Left ventricle myocardium inferior (tissue), 1 donor: Measurements from ENCODE around the gene ELMOD3. TPM values are rescaled to one million over a fixed set of nuclear protein-coding genes. Genes with fewer than 3 reads are reported as not detected.
A peak's percentile ranks its signal among the peaks of the same experiment; 100 is the strongest.
"Not testable (repeated sequence)": the region's sequence is repeated elsewhere in the genome, so short reads cannot be mapped to it uniquely, and the experiment has no call there.

Experiments
- DNase-seq: peaks from one replicate; pipeline ENCODE4 v3.0.0-alpha.2; 2020
- H3K27ac ChIP-seq: fragments of 200-600 bp; replicated peaks from 2 replicates; pipeline ENCODE4 v1.8.0; 2021
- H3K27me3 ChIP-seq: fragments of 200-600 bp; 2 replicates; pipeline ENCODE4 v1.8.0; 2021; ENCODE audit warnings: low read depth
- H3K36me3 ChIP-seq: fragments of 200-600 bp; 2 replicates; pipeline ENCODE4 v1.8.0; 2021
- H3K4me1 ChIP-seq: fragments of 200-600 bp; 2 replicates; pipeline ENCODE4 v1.8.0; 2021
- H3K4me3 ChIP-seq: fragments of 200-600 bp; 2 replicates; pipeline ENCODE4 v1.8.0; 2021; ENCODE audit warnings: mild to moderate bottlenecking, moderate library complexity
- H3K9me3 ChIP-seq: fragments of 200-600 bp; replicated peaks from 2 replicates; pipeline ENCODE4 v1.8.0; 2021
- intact Hi-C: fragments of 100-400 bp; cut with micrococcal nuclease; formaldehyde crosslinking; loops from one replicate; pipeline ENCODE4 v1.11.0; 2022
- total RNA-seq: library from RNA; stranded (reverse); fragmentation: NEBNext Ultra II Directional; extraction: Animal tissue kit (Norgen Biotek cat#: 25700); gene quantifications from one replicate; pipeline ENCODE4 v1.2.1, GENCODE V29; 2021
- TF ChIP-seq, protein P1 (sequence below): fragments of 200-600 bp; IDR thresholded peaks from 2 replicates; pipeline ENCODE4 v1.8.0; 2021; ENCODE audit warnings: antibody characterized with exemption, mild to moderate bottlenecking, borderline replicate concordance
- donor health status: DM: no; HTN: yes; CAD: no; lungs with severe emphysema.

The ELMOD3 gene
- total RNA-seq, 1 donor from 2014 or later: 10.6 TPM

DNA sequence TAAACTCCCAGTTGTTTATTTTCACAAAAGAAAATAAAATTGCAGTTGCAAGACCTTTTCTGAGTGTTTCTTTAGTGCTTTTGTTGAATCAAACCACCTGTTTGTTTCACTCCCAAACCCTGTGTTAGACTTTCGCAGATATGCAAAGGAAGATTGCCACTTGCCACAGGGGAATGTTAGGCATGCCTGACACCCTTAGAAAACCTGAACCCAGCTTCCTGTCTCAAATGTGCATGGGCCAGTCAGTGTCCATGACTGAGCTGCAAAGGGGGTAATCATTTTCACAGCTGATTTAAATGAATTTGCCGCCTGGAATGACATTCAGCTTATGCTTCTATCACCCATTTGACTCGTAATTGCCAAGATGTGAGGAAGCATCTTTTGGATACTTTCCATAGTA is 44.2 kb upstream of the ELMOD3 start:
- Histone ChIP-seq H3K36me3 (peaks cover 40% of the 10 kb centered on the region), H3K4me1 (peaks cover 45% of the 10 kb centered on the region), H3K27me3 (no peaks in the 10 kb centered on the region), H3K9me3 (no peaks in the 10 kb centered on the region), H3K27ac (no peak overlapping the region), H3K4me3 (no peak overlapping the region)
- TF ChIP-seq, protein P1, sequence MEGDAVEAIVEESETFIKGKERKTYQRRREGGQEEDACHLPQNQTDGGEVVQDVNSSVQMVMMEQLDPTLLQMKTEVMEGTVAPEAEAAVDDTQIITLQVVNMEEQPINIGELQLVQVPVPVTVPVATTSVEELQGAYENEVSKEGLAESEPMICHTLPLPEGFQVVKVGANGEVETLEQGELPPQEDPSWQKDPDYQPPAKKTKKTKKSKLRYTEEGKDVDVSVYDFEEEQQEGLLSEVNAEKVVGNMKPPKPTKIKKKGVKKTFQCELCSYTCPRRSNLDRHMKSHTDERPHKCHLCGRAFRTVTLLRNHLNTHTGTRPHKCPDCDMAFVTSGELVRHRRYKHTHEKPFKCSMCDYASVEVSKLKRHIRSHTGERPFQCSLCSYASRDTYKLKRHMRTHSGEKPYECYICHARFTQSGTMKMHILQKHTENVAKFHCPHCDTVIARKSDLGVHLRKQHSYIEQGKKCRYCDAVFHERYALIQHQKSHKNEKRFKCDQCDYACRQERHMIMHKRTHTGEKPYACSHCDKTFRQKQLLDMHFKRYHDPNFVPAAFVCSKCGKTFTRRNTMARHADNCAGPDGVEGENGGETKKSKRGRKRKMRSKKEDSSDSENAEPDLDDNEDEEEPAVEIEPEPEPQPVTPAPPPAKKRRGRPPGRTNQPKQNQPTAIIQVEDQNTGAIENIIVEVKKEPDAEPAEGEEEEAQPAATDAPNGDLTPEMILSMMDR: no peak
- intact Hi-C loops: no loop called here
- no peak for DNase-seq

DNA sequence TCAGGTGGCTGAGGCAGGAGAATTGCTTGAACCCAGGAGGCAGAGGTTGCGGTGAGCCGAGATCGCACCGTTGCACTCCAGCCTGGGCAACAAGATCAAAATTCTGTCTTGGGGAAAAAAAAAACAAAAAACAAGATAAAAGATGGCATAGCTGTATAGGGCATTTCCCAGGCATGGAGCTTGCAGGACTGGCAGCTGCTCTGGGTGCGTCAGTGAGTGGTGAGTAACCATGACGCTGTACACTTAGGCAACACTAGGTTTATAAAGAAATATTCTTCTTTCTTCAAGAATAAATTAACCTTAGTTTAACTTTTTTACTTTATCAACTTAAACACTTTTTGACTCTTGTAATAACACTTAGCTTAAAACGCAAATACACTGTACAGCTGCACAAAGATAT is 42.2 kb upstream of the ELMOD3 start:
- Histone ChIP-seq H3K4me1 (peaks cover 37% of the 10 kb centered on the region), H3K27me3 (no peaks in the 10 kb centered on the region), H3K36me3 (peaks cover 40% of the 10 kb centered on the region), H3K9me3 (no peaks in the 10 kb centered on the region), H3K4me3 (no peak overlapping the region), H3K27ac (no peak overlapping the region)
- intact Hi-C loops: no loop called here
- TF ChIP-seq, protein P1: no peak
- no peak for DNase-seq

- Histone ChIP-seq H3K27me3 (no peaks in the 10 kb centered on the region), H3K36me3 (peaks cover 51% of the 10 kb centered on the region), H3K4me3 (no peak overlapping the region), H3K9me3 (no peaks in the 10 kb centered on the region), H3K27ac (peak overlapping the region; percentile 33), H3K4me1 (peaks cover 26% of the 10 kb centered on the region)
- DNase-seq: no peak
- intact Hi-C loops: no loop called here
- TF ChIP-seq, protein P1: no peak
These were observed 39.7 kb upstream of the ELMOD3 start for GRCh38 chr2:85314884-85315242.

DNA sequence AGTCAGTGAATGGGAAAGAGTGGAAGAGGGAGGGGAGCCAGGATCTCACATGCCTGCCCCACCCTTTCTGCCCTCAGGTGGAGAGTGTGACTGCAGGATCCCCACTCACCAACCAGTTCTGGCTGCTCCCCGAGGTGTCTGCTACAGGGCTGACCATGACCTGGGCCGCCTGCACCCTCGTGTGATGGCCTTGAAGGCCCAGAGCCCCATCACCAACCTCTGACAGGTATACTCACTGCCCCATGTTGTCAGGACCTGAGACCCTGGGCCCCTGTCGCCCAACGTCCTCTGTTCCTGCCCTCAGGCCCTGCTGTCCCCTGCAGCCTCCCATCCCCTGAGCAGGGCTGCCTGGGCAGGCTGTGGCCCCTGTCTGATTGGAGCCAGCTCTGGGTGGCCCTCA is 38.6 kb upstream of the ELMOD3 start:
- Histone ChIP-seq H3K4me1 (peaks cover 28% of the 10 kb centered on the region), H3K36me3 (peaks cover 62% of the 10 kb centered on the region)
- DNase-seq, intact Hi-C loops, H3K9me3 ChIP-seq, H3K27ac ChIP-seq, H3K27me3 ChIP-seq, H3K4me3 ChIP-seq: not testable (repeated sequence)

GRCh38 chr2:85318222-85319074 is 36.1 kb upstream of the ELMOD3 start:
- peaks cover 50% of the 10 kb centered on the region for H3K4me1 ChIP-seq
- no peak for DNase-seq
- no peak overlapping the region for H3K27ac ChIP-seq

DNA sequence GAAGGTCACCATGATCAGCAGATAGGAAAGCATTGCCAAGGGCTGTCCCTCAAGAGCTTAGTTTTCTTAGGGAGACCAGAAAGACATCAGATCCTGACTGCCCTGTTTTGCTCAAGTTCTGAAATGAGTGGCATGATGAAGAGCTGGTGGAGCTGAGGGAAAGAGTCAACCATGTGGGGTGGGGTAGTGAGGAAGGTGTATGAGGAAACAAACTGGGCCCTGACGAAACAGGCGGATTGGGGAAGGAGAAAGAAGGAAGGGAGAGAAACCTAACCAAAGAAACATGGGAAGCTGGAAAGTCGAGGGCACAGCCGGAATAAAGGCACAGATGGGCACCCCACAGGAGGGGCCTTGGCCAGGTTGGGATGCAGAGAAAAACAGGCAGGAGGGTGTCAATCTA is 34.8 kb upstream of the ELMOD3 start:
- TF ChIP-seq, protein P1: no peak
- intact Hi-C loops: no loop called here
- H3K4me1 ChIP-seq: peaks cover 51% of the 10 kb centered on the region
- H3K36me3 ChIP-seq: peaks cover 90% of the 10 kb centered on the region
- H3K9me3 ChIP-seq: no peaks in the 10 kb centered on the region
- H3K4me3 ChIP-seq: no peak overlapping the region
- no peaks in the 10 kb centered on the region for H3K27me3 ChIP-seq
- DNase-seq: no peak
- H3K27ac ChIP-seq: no peak overlapping the region

More at GRCh38 chr2:85318222-85319074, 36.1 kb upstream of the ELMOD3 start:
- H3K9me3 ChIP-seq: no peaks in the 10 kb centered on the region
- intact Hi-C loops: no loop called here
- H3K36me3 ChIP-seq: peaks cover 86% of the 10 kb centered on the region
- TF ChIP-seq, protein P1: no peak
- no peaks in the 10 kb centered on the region for H3K27me3 ChIP-seq
- H3K4me3 ChIP-seq: no peak overlapping the region
